GM21786 (cell line): ENCODE results near the gene C2orf74.
A peak's percentile ranks its signal among the peaks of the same experiment; 100 is the strongest.
"Not testable (repeated sequence)": the region's sequence is repeated elsewhere in the genome, so short reads cannot be mapped to it uniquely, and the experiment has no call there.

Source experiments
- ATAC-seq: cut with Tn5 transposase; IDR thresholded peaks from one replicate; pipeline ENCODE4 v1.9.1; 2021; ENCODE audit not compliant: unreplicated experiment

C2orf74 gene

GRCh38 chr2:61172671-61173070 lies 10.7 kb downstream of the C2orf74 start:
- ATAC-seq, result no peak

DNA sequence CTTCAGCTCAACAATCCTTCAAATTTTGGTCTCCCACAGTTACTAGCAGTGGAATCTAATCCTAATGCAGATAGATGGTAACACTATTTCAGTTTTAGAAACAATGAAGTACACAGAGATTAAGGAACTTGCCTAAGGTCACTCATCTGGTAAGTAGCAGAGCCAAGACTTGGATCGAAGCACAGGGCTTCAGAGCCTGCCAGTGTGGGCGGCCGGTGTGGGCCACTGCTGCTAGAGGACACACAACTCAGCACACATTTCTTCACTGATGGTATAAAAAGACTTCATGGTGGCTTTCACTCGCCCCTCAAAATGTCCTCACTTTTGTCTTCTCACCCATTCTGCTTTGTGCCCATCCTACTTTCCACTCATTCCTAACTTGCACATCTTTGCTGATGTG lies 11.1 kb downstream of the C2orf74 start:
- ATAC-seq, result no peak

GRCh38 chr2:61175036-61175435 lies 13.0 kb downstream of the C2orf74 start:
- no peak for ATAC-seq

DNA sequence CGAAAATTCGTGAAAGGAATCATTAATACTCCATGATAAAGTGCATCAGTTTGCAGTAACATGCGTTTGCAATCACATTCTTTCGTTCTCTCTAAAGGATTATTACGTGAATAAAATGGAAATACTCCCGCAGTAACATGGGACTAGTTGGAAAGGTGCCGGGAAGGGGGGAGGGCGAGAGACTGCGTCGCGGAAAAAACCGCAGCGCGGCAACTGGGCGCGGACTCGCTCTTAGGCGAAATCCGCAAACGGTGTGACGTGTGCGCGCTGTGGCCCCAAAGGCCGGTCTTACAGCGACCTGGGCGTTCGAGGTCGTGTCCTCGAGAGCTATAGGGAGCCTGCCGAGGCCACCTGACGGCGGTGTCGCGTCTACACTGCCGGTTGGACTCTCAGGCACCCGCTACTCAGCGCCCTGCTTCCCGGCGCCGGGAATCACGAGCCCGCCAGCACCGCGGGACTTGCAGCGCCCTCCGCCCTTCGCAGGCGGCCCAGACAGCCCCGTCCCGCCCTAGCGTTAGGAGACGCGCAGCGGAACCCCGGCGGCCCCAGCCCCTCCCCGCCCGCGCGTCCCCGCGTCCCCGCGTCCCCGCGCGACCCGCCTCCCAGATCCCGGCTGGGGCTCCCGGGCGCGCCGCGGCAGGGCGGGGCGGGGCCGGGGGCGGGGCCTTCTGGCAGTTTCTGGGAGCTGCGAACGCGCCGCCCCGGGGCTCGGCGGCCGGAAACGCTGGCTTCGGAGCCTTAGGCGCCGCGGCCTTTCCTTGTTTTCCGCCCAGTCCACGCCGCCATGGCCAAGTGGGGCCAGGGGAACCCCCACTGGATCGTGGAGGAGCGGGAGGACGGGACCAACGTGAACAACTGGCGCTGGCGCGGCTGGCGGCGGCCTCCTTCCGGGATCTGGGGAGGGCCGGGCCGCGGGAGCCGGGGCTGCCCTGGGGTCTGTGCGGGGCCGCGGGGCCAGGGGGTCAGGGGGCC lies 15.1 kb downstream of the C2orf74 start:
- ATAC-seq, result peak; percentile 73

GRCh38 chr2:61177727-61178549 lies 15.9 kb downstream of the C2orf74 start:
- ATAC-seq, result peak; percentile 28

GRCh38 chr2:61178603-61179545 lies 16.9 kb downstream of the C2orf74 start:
- no peak for ATAC-seq

- ATAC-seq, result no peak
Measured at GRCh38 chr2:61179701-61180639, 18.0 kb downstream of the C2orf74 start.

DNA sequence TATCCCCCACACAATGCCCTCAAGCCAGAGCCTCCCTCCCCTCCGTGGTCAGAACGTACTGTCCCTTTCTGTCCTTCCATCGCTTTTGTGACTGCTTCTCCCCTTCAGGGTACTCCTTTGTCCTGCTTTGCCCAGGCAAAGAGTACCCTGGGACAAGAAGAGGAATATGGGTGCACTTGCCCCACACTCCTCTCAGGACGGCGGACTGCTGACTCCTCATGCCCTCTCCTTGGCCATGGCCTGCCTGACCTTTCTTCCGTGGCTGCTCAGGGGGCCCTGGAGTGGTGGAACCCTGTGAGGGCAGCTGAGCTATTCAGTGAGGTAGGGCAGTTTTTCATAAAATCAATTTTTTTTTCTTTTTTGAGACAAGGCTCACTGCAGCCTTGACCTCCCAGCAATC lies 18.7 kb downstream of the C2orf74 start:
- no peak for ATAC-seq

DNA sequence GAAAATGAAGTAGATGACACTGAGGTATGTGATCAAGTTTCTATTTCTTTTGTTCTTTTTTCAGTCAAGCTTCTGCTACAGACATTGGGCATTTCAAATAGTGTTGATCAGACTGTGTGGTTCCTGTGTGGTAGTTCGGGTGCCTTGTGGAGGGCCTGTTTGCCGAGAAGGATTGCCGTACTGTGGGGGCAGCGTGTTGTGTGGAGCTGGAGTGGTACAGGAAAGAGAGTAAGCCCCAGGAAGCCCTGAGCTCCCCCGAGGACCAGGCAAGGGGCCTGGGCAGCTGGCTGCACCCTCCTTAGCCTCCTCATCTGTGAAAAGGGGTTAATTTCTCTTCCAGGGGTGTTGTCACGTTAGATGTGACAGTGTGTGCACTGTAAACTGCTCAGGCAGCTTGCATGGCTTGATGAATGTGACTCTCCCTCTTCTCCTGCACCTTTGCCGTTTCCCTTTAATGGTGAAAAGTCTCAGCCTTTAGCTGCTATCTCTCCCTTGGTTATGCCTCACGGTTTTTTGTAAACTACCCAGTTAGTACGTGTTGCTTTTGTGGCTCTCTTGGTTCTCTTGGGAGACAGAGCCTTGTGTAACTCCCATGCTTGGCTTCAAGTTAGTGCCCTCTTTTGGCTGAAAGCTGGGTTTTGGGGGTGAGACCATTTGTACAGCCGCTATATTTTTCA lies 19.5 kb downstream of the C2orf74 start:
- ATAC-seq, result no peak

- no peak for ATAC-seq
Measured at GRCh38 chr2:61182059-61182383, 20.0 kb downstream of the C2orf74 start.

- no peak for ATAC-seq
Measured at GRCh38 chr2:61183795-61184194, 21.8 kb downstream of the C2orf74 start.

GRCh38 chr2:61184263-61184662 lies 22.3 kb downstream of the C2orf74 start:
- no peak for ATAC-seq

DNA sequence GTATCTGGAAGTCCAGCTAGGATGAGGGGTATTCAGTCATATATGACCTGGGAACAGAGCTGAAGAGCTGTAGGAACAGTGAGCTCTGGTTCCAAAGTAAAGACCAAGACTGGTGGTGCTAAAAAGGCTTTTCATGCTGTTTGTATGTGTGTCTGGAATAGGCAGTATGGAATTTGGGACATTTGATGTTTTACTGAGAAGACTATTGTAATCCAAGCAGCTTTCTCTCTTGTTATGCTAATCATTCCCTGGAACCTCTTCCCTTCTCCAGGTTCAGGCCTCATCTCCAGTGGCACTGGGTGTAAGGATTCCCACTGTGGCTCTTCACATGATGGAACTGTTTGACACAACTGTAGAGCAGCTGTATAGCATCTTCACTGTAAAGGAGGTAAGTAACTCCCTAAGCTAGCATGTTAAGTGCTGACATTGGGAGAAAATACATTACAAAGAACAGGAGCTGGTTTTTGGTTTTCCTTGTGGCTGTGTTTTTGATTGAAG lies 23.3 kb downstream of the C2orf74 start:
- ATAC-seq, result no peak

DNA sequence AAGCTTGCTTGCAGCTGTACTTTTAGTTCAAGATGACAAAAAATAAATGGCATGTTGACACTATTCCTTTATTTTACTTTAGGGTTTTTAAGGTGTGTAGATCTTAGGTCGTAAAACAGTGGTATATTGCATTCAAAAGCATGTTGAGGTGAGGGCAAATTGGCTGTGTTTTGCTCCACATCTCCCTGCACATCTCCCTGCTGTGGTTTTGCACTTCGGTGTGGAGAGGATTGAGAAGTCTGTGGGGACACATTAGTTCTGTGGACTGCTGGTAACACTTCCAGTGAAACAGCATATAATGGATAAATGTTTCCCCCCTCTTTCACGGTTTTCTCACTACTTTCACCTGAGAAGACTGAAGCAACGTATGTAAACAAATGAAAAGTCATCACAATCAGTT lies 25.1 kb downstream of the C2orf74 start:
- ATAC-seq, result no peak

- no peak for ATAC-seq
Measured at GRCh38 chr2:61193670-61194561, 31.9 kb downstream of the C2orf74 start.

DNA sequence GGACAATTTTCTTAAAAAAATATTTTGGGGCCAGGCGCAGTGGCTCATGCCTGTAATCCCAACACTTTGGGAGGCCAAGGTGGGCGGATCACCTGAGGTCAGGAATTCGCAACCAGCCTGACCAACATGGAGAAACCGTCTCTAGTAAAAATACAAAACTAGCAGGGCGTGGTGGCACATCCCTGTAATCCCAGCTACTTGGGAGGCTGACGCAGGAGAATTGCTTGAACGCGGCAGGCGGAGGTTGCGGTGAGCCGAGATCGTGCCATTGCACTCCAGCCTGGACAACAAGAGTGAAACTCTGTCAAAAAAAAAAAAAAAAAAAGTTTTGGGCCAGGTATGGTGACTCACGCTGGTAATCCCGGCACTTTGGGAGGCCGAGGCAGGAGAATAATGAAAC lies 32.7 kb downstream of the C2orf74 start:
- not testable (repeated sequence) for ATAC-seq

DNA sequence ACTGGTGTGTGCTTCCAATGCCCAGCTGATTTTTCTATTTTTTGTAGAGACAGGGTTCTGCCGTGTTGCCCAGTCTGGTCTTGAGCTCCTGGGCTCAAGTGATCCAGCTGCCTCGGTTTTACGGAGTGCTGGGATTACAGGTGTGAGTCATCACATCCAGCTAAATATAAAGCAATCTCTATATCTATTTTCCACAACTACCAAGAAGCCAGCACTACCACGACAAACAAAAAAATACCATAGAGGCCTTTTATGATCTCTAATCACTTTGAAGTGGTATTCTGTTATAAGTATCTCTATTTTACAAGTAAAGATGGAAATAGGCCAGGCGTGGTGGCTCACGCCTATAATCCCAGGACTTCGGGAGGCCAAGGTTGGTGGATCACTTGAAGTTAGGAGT lies 34.7 kb downstream of the C2orf74 start:
- no peak for ATAC-seq

- ATAC-seq, result no peak
Measured at GRCh38 chr2:61205132-61205531, 43.1 kb downstream of the C2orf74 start.
